ENCODE data around the gene LRMDA. TPM values are rescaled to one million over a fixed set of nuclear protein-coding genes. Genes with fewer than 3 reads are reported as not detected.

Gene LRMDA
- total RNA-seq, 1 experiment from 2014 or later = 4.8 TPM

DNA sequence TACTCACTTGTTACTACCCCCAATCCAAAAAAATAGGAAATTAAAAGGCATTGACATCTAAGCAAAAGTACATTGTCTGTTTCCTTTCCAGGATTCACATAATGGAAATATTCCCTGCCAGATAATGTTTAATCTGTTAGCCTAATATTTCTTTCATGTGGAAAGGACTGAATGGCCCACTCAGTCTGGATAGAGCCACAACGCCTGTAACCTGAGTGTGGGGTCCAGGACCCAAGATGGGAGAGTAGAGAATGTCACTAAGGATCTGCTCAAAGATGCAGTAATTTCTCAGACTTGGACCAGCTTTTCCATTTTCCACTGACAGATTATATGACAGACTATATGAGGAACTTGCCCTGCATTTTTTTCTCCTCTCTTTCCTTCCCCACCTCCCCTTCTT lies 1117.3 kb downstream of the LRMDA start:
- H3K79me2 ChIP-seq (ENCODE audit: insufficient read depth, low read length) = no peaks in the 10 kb centered on the region
- ATAC-seq = no peak
- intact Hi-C loops (cut with micrococcal nuclease) = loop anchor here (10.0 kb wide), 1 partner anchor 436 kb away; no protein-coding TSS in a partner anchor
- H3K4me3 ChIP-seq (replicated peaks in 1 of 2; ENCODE audit: low read depth in 1 of 2, low read length in 2 of 2) = no peak overlapping the region
- no peaks in the 10 kb centered on the region for H3K36me3 ChIP-seq (ENCODE audit: control insufficient read depth in 1 of 2, insufficient read depth in 2 of 2, low read length in 2 of 2)
- CTCF ChIA-PET = no interaction called here
- H3K4me2 ChIP-seq (ENCODE audit: low read length) = no peak overlapping the region
- no peak for TF ChIP-seq CBX3 (IDR thresholded peaks at IDR 0.05; ENCODE audit: low read depth)
- no peak for TF ChIP-seq ZFX (IDR thresholded peaks at IDR 0.05)
- TF ChIP-seq, protein P1, sequence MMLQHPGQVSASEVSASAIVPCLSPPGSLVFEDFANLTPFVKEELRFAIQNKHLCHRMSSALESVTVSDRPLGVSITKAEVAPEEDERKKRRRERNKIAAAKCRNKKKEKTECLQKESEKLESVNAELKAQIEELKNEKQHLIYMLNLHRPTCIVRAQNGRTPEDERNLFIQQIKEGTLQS (IDR thresholded peaks at IDR 0.05) = no peak
- no peak for TF ChIP-seq ZNF274 (IDR thresholded peaks at IDR 0.05; ENCODE audit: low read depth, low read length)
- TF ChIP-seq EZH2 (IDR thresholded peaks at IDR 0.05) = no peak
- no peak for TF ChIP-seq SIN3A (IDR thresholded peaks at IDR 0.05; ENCODE audit: low read depth)
- TF ChIP-seq TCF7L2 (IDR thresholded peaks at IDR 0.05; ENCODE audit: borderline replicate concordance, extremely low read depth, insufficient read depth, insufficient read length) = no peak
- no peak for TF ChIP-seq CEBPB (IDR thresholded peaks at IDR 0.05; ENCODE audit: low read depth)
- TF ChIP-seq, protein P2, sequence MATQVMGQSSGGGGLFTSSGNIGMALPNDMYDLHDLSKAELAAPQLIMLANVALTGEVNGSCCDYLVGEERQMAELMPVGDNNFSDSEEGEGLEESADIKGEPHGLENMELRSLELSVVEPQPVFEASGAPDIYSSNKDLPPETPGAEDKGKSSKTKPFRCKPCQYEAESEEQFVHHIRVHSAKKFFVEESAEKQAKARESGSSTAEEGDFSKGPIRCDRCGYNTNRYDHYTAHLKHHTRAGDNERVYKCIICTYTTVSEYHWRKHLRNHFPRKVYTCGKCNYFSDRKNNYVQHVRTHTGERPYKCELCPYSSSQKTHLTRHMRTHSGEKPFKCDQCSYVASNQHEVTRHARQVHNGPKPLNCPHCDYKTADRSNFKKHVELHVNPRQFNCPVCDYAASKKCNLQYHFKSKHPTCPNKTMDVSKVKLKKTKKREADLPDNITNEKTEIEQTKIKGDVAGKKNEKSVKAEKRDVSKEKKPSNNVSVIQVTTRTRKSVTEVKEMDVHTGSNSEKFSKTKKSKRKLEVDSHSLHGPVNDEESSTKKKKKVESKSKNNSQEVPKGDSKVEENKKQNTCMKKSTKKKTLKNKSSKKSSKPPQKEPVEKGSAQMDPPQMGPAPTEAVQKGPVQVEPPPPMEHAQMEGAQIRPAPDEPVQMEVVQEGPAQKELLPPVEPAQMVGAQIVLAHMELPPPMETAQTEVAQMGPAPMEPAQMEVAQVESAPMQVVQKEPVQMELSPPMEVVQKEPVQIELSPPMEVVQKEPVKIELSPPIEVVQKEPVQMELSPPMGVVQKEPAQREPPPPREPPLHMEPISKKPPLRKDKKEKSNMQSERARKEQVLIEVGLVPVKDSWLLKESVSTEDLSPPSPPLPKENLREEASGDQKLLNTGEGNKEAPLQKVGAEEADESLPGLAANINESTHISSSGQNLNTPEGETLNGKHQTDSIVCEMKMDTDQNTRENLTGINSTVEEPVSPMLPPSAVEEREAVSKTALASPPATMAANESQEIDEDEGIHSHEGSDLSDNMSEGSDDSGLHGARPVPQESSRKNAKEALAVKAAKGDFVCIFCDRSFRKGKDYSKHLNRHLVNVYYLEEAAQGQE (IDR thresholded peaks at IDR 0.05; ENCODE audit: low read depth) = no peak
- no peak for TF ChIP-seq EZH2phosphoT487 (IDR thresholded peaks at IDR 0.05; ENCODE audit: borderline replicate concordance)
- no peak for TF ChIP-seq POLR2A (IDR thresholded peaks at IDR 0.05; ENCODE audit: borderline replicate concordance, extremely low read depth, insufficient read depth, insufficient read length)
- TF ChIP-seq ELF1 (IDR thresholded peaks at IDR 0.05; ENCODE audit: borderline replicate concordance, low read depth) = no peak
- TF ChIP-seq, protein P3, sequence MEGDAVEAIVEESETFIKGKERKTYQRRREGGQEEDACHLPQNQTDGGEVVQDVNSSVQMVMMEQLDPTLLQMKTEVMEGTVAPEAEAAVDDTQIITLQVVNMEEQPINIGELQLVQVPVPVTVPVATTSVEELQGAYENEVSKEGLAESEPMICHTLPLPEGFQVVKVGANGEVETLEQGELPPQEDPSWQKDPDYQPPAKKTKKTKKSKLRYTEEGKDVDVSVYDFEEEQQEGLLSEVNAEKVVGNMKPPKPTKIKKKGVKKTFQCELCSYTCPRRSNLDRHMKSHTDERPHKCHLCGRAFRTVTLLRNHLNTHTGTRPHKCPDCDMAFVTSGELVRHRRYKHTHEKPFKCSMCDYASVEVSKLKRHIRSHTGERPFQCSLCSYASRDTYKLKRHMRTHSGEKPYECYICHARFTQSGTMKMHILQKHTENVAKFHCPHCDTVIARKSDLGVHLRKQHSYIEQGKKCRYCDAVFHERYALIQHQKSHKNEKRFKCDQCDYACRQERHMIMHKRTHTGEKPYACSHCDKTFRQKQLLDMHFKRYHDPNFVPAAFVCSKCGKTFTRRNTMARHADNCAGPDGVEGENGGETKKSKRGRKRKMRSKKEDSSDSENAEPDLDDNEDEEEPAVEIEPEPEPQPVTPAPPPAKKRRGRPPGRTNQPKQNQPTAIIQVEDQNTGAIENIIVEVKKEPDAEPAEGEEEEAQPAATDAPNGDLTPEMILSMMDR (IDR thresholded peaks at IDR 0.05 in 2 of 3, conservative IDR thresholded peaks at IDR 0.05 in 1 of 3; ENCODE audit: borderline replicate concordance in 1 of 3, insufficient read depth in 1 of 3, low read depth in 2 of 3, low read length in 2 of 3) = no peak
- no peak for TF ChIP-seq SP1 (IDR thresholded peaks at IDR 0.05; ENCODE audit: low read depth)
- TF ChIP-seq, protein P4, sequence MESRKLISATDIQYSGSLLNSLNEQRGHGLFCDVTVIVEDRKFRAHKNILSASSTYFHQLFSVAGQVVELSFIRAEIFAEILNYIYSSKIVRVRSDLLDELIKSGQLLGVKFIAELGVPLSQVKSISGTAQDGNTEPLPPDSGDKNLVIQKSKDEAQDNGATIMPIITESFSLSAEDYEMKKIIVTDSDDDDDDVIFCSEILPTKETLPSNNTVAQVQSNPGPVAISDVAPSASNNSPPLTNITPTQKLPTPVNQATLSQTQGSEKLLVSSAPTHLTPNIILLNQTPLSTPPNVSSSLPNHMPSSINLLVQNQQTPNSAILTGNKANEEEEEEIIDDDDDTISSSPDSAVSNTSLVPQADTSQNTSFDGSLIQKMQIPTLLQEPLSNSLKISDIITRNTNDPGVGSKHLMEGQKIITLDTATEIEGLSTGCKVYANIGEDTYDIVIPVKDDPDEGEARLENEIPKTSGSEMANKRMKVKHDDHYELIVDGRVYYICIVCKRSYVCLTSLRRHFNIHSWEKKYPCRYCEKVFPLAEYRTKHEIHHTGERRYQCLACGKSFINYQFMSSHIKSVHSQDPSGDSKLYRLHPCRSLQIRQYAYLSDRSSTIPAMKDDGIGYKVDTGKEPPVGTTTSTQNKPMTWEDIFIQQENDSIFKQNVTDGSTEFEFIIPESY (IDR thresholded peaks at IDR 0.05; ENCODE audit: extremely low read depth, insufficient replicate concordance, low read length) = no peak
- TF ChIP-seq FOSL1 (IDR thresholded peaks at IDR 0.05; ENCODE audit: low read depth) = no peak
- no peak for TF ChIP-seq JUND (IDR thresholded peaks at IDR 0.05)
- no peak for TF ChIP-seq POLR2AphosphoS5 (IDR thresholded peaks at IDR 0.05; ENCODE audit: low read depth, low read length)
- TF ChIP-seq, protein P5, sequence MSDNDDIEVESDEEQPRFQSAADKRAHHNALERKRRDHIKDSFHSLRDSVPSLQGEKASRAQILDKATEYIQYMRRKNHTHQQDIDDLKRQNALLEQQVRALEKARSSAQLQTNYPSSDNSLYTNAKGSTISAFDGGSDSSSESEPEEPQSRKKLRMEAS (IDR thresholded peaks at IDR 0.05) = no peak
- TF ChIP-seq EGR1 (IDR thresholded peaks at IDR 0.05; ENCODE audit: low read depth) = no peak
- no TSS peak for BruUV-seq (replicated peaks)
- no peaks in the 10 kb centered on the region for H3K4me1 ChIP-seq (ENCODE audit: control insufficient read depth in 1 of 2, insufficient read depth in 2 of 2, low read length in 2 of 2)
- DNase-seq (ENCODE audit: low read depth, low spot score) = no peak
- peaks cover 11% of the 10 kb centered on the region; the same call in 1 of the 2 replicates for H3K27me3 ChIP-seq (ENCODE audit: insufficient read depth, low read length)
- H3K9me3 ChIP-seq (ENCODE audit: control insufficient read depth in 1 of 2, insufficient read depth in 1 of 2, low read depth in 1 of 2, low read length in 2 of 2) = no peaks in the 10 kb centered on the region
- POLR2A ChIA-PET = no interaction called here
- H3K27ac ChIP-seq (ENCODE audit: low read depth, low read length) = no peak overlapping the region
- H4K20me1 ChIP-seq (ENCODE audit: insufficient read depth) = no peaks in the 10 kb centered on the region
- no peaks in the 10 kb centered on the region for H3K9me2 ChIP-seq (ENCODE audit: insufficient read depth)
- RAD21 ChIA-PET (ENCODE audit: low non-redundant PET in 1 of 2, low total read pairs in 2 of 2, uncharacterized antibody in 2 of 2, unreplicated experiment in 2 of 2) = no interaction called here
- no peak overlapping the region for H3K9ac ChIP-seq (ENCODE audit: low read length)
- no peak overlapping the region for H2AFZ ChIP-seq (ENCODE audit: low read depth, low read length, poor library complexity, severe bottlenecking)

Data from HCT116 (cell line).